GM18868 (cell line): Measurements from ENCODE around the gene SPTSSA.
"Not testable (repeated sequence)": the region's sequence is repeated elsewhere in the genome, so short reads cannot be mapped to it uniquely, and the experiment has no call there.

ENCODE experiments used
- ATAC-seq: cut with Tn5 transposase; IDR thresholded peaks from one replicate; pipeline ENCODE4 v1.9.1; 2021; ENCODE audit warnings: mild to moderate bottlenecking, moderate library complexity; ENCODE audit not compliant: unreplicated experiment

The SPTSSA gene

GRCh38 chr14:34433957-34434356, 28.1 kb downstream of the SPTSSA start:
- ATAC-seq, result no peak

GRCh38 chr14:34428102-34428466, 34.0 kb downstream of the SPTSSA start:
- ATAC-seq, result not testable (repeated sequence)

GRCh38 chr14:34426313-34427295, 35.4 kb downstream of the SPTSSA start:
- ATAC-seq, result no peak

DNA sequence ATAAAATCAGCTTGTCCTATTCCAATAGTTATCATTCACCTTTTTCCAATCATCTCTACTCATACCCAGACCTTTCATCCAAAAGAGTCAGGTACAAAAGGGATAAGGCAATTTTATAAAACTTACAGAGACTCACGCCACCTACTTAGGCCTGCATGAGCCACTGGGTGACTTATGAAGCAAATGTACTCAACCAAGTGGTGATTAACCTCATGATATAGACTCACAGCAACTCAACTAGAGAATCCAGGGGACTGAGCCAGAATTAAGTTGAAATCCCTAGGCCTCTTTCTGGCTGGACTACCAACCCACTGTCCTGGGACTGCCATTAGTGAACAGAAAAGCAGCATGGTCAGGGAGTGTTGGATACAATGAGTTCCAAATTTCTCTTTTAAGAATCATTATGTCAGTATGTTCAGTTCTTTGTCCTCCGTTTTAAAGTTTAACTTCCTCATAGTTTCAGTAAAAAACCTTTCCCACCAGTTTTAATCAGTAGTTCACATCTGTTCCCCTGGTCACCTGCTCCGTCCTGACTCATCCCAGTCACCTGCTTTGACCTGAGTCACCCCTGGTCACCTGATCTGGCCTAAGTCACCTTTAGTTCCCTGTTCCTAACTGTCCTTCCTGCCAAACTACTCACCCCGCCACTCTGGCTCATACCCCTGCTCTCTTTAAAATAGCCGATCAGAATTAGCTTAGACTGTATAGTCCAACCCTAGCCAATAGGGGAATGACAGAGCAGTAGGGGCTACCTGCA, 36.8 kb downstream of the SPTSSA start:
- no peak for ATAC-seq

GRCh38 chr14:34424488-34424887, 37.6 kb downstream of the SPTSSA start:
- ATAC-seq, result no peak

- no peak for ATAC-seq
Observed at GRCh38 chr14:34423445-34423844, 38.6 kb downstream of the SPTSSA start.

GRCh38 chr14:34420547-34421150, 41.4 kb downstream of the SPTSSA start:
- ATAC-seq, result no peak

DNA sequence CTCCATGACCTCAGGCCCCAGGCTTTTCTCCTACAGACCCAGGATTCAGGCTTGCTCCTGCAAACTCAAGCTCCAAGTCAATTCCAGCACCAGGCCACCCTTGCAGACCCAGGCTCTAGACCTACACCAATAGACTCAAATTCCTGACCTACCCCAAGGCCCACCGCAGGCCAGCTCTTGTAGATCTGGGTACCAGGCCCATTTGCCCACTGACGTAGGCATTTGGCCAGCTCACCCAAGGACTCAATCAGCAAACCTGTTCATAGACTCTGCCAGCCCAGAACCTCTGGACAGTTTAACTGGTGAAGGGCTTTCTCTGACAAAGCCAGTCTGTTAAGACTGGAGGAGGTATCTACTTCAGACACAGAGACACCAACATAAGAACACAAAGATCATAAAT, 52.3 kb downstream of the SPTSSA start:
- ATAC-seq, result no peak

- ATAC-seq, result no peak
Observed at GRCh38 chr14:34407951-34408350, 54.1 kb downstream of the SPTSSA start.

DNA sequence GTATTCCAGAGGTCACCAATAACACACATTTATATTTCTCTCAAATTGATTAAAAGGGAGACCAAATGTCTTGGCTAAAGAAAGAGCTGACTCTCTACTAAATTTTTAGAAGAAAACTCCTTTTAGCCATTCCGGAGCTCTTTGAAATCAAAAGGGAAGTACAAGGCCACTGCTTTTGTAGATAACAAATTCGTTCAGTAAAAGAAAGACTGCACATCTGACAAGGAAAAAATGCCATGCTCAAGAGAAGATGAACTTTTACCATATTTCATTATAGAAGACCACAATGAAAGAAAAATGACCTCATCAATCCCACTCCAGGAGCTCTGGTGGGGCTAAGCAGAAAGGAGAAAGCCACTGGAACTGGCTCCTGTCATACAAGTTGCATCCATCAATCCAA, 57.6 kb downstream of the SPTSSA start:
- ATAC-seq, result no peak

- ATAC-seq, result no peak
Observed at GRCh38 chr14:34403646-34404045, 58.4 kb downstream of the SPTSSA start.

DNA sequence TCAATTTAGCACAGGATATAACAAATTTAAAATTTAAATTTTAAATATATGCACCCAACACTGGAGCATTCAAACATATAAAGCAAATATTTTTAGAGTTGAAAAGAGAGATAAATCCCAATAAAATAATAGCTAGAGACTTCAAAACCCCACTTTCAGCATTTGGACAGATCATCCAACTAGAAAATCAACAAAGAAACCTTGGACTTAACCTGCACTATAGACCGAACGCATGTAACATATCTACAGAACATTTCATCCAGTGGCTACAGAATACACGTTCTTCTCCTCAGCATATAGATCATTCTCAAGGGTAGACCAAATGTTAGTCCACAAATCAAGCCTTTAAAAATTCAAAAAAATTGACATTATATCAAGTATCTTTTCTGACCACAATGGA, 64.0 kb downstream of the SPTSSA start:
- ATAC-seq, result no peak

GRCh38 chr14:34387974-34388516, 74.0 kb downstream of the SPTSSA start:
- ATAC-seq, result no peak

DNA sequence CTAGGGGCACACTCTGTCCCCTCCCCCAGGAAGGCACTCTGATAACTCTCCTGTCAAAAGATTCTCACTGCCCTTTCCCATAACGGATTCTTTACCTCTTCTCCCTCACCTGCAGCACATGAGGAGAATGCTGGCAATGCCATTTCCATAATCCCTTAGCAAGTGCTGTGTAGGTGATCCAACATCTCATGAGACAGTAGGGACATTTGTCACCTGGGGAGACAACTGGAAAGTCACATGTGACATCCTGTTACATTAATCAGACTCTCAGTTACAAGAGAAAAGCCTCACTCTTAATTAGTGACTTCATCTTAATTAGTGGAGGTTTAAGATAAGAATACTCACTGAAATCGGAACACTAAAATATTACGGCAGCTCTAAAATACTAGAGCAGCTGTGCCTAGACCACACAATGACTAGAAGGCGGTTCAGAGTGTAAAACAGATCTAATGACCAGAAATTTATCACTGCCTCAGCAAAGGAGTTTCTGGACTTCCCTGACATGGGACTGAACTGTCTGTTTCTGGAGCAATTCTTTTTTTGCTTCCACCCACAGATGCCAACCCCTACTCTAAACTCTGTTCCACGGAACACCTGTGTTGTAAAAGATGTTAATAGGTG, 75.1 kb downstream of the SPTSSA start:
- no peak for ATAC-seq

GRCh38 chr14:34385881-34386280, 76.2 kb downstream of the SPTSSA start:
- ATAC-seq, result not testable (repeated sequence)

GRCh38 chr14:34383839-34384238, 78.2 kb downstream of the SPTSSA start:
- ATAC-seq, result no peak
